Glutamatergic neuron (in vitro differentiated cells): Measurements from ENCODE around the gene DYDC1. TPM values are rescaled to one million over a fixed set of nuclear protein-coding genes. Genes with fewer than 3 reads are reported as not detected.
A peak's percentile ranks its signal among the peaks of the same experiment; 100 is the strongest.

Source experiments
- DNase-seq: peaks from one replicate; pipeline ENCODE4 v3.0.0; 2022
- H3K27ac Mint-ChIP-seq: one replicate; pipeline ENCODE4 v1.8.0; 2020; ENCODE audit warnings: mild to moderate bottlenecking, mixed read lengths, inconsistent platforms; ENCODE audit not compliant: unreplicated experiment
- H3K27me3 Mint-ChIP-seq: one replicate; pipeline ENCODE4 v1.8.0; 2020; ENCODE audit warnings: mild to moderate bottlenecking, moderate library complexity, mixed read lengths, inconsistent platforms; ENCODE audit not compliant: unreplicated experiment
- H3K36me3 Mint-ChIP-seq: one replicate; pipeline ENCODE4 v1.8.0; 2020; ENCODE audit warnings: mild to moderate bottlenecking, mixed read lengths, inconsistent platforms; ENCODE audit not compliant: unreplicated experiment
- H3K4me1 Mint-ChIP-seq: one replicate; pipeline ENCODE4 v1.8.0; 2020; ENCODE audit warnings: mild to moderate bottlenecking, low read depth, mixed read lengths, inconsistent platforms; ENCODE audit not compliant: unreplicated experiment
- H3K4me3 Mint-ChIP-seq: one replicate; pipeline ENCODE4 v1.8.0; 2020; ENCODE audit warnings: mild to moderate bottlenecking, mixed read lengths, inconsistent platforms; ENCODE audit not compliant: unreplicated experiment
- H3K9me3 Mint-ChIP-seq: one replicate; pipeline ENCODE4 v1.8.0; 2020; ENCODE audit warnings: mild to moderate bottlenecking, moderate library complexity, mixed read lengths, inconsistent platforms; ENCODE audit not compliant: unreplicated experiment
- total RNA-seq: library from RNA; stranded (reverse); fragmentation: NEBNext Ultra II Directional; extraction: Animal tissue kit (Norgen Biotek cat#: 25700); gene quantifications from one replicate; pipeline ENCODE4 v1.2.1, GENCODE V29; 2021; ENCODE audit not compliant: unreplicated experiment
- TF ChIP-seq, protein P1 (sequence below): fragments of 200-600 bp; sonication (generic); IDR thresholded peaks from one replicate; pipeline ENCODE4 v1.5.0; 2021; ENCODE audit not compliant: partially characterized antibody, unreplicated experiment

DYDC1 gene
- total RNA-seq, 1 donor from 2014 or later, result not detected

DNA sequence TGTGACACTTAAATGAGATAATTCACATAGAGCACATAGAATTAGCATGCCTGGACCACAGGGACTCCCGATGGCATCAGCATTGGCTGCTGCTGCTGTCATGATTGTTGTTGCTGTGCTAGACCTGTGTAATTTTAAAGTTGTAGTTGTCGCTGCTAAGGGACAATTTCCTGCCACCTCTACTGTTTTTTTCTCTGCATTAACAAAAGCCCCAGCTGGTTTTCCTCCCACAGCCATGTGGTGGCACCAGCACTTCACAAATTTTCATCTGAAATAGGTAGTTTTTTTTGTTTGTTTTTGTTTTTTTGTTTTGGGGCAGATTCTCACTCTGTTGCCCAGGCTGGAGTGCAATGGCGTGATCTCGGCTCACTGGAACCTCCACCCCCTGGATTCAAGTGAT, 26.4 kb upstream of the DYDC1 start:
- no peaks in the 10 kb centered on the region for H3K9me3 Mint-ChIP-seq

DNA sequence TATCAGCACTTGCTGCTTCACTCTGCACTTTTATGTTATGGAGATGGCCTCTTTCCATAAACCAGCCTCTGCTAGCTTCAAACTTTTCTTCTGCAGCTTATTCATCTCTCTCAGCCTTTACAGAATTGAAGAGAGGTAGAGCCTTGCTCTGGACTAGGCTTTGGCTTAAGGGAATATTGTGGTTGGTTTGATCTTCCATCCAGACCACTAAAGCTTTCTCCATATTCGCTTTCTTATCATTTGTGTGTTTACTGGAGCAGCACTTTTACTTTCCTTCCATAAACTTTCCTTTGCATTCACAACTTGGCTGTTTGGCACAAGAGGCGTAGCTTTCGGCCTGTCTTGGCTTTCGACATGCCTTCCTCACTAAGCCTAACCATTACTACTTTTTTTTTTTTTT, 23.6 kb upstream of the DYDC1 start:
- Mint-ChIP-seq H3K4me1 (peaks cover 2% of the 10 kb centered on the region), H3K9me3 (no peaks in the 10 kb centered on the region), H3K27me3 (peaks cover 3% of the 10 kb centered on the region), H3K27ac (no peak overlapping the region), H3K36me3 (no peaks in the 10 kb centered on the region), H3K4me3 (no peak overlapping the region)
- TF ChIP-seq, protein P1, sequence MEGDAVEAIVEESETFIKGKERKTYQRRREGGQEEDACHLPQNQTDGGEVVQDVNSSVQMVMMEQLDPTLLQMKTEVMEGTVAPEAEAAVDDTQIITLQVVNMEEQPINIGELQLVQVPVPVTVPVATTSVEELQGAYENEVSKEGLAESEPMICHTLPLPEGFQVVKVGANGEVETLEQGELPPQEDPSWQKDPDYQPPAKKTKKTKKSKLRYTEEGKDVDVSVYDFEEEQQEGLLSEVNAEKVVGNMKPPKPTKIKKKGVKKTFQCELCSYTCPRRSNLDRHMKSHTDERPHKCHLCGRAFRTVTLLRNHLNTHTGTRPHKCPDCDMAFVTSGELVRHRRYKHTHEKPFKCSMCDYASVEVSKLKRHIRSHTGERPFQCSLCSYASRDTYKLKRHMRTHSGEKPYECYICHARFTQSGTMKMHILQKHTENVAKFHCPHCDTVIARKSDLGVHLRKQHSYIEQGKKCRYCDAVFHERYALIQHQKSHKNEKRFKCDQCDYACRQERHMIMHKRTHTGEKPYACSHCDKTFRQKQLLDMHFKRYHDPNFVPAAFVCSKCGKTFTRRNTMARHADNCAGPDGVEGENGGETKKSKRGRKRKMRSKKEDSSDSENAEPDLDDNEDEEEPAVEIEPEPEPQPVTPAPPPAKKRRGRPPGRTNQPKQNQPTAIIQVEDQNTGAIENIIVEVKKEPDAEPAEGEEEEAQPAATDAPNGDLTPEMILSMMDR, result no peak
- DNase-seq, result no peak

More for the DNA sequence above, 26.4 kb upstream of the DYDC1 start:
- H3K27ac Mint-ChIP-seq, result no peak overlapping the region
- no peak overlapping the region for H3K4me3 Mint-ChIP-seq
- peak; percentile 38 for DNase-seq
- H3K4me1 Mint-ChIP-seq, result peaks cover 2% of the 10 kb centered on the region
- no peaks in the 10 kb centered on the region for H3K36me3 Mint-ChIP-seq
- TF ChIP-seq, protein P1, result peak; percentile 16
- H3K27me3 Mint-ChIP-seq, result peaks cover 3% of the 10 kb centered on the region

DNA sequence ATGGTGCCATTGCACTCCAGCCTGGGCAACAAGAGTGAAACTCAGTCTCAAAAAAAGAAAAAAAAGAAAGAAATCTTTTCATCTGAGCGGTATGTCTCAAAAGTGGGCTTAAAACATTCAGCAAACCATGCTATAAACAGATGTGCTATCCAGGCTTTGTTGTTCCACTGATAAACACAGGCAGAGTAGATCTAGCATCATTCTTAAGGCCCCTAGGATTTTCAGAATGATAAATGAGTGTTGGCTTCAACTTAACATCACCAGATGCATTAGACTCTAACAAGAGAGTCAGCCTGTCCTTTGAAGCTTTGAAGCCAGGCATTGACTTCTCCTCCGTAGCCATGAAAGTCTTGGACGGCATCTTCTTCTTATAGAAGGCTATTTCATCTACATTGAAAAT, 23.1 kb upstream of the DYDC1 start:
- TF ChIP-seq, protein P1, result no peak
- Mint-ChIP-seq H3K4me3 (no peak overlapping the region), H3K4me1 (peaks cover 2% of the 10 kb centered on the region), H3K27me3 (peaks cover 3% of the 10 kb centered on the region), H3K9me3 (no peaks in the 10 kb centered on the region), H3K27ac (no peak overlapping the region), H3K36me3 (no peaks in the 10 kb centered on the region)
- DNase-seq, result no peak

DNA sequence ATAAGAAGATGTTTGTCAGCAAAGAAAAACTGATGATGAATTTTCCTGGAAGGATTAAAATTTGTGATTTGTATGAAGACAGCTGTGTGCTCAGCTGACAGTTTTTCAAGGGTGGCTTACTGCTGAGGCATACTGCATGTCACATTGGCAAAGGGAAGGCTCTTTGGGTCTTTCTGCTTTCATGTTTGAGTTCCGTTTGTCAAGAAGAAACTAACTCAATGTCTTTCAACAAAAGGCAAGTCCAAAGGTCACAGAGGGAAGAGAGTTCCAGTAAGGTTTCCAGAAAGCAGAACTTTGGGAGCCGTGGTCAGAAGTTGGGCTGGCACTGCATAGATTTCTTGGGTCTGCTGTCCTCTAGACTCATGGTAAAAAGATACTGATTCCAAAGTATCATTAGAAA, 16.9 kb upstream of the DYDC1 start:
- H3K27me3 Mint-ChIP-seq, result peaks cover 3% of the 10 kb centered on the region
- no peak for DNase-seq
- no peak overlapping the region for H3K27ac Mint-ChIP-seq
- TF ChIP-seq, protein P1, result no peak
- no peak overlapping the region for H3K4me3 Mint-ChIP-seq
- no peaks in the 10 kb centered on the region for H3K9me3 Mint-ChIP-seq
- no peaks in the 10 kb centered on the region for H3K4me1 Mint-ChIP-seq
- H3K36me3 Mint-ChIP-seq, result peaks cover 7% of the 10 kb centered on the region

DNA sequence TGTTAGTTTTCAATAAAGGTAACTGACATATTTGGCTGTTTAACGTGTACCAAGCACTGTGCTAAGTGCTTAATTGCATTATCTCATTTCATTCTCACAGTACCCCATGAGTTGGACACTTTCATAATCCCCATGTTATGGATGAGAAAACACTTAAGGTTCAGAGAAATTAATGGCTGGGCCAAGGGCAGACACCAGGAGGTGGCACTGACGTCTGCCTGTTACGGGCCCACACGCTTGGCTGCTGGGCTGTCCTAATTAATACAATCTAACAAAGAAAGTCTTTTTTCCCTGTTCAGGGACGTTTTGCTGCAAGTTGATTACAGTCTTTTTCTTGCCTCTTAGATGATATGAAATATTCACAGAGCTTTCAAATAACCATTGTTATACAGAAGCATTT, 16.1 kb upstream of the DYDC1 start:
- Mint-ChIP-seq H3K27ac (no peak overlapping the region), H3K9me3 (no peaks in the 10 kb centered on the region), H3K27me3 (peaks cover 3% of the 10 kb centered on the region), H3K4me3 (no peak overlapping the region), H3K36me3 (peaks cover 15% of the 10 kb centered on the region), H3K4me1 (no peaks in the 10 kb centered on the region)
- TF ChIP-seq, protein P1, result no peak
- DNase-seq, result no peak
